HCT116 (cell line): ENCODE results near the gene NFATC3. TPM values are rescaled to one million over a fixed set of nuclear protein-coding genes. Genes with fewer than 3 reads are reported as not detected.
A peak's percentile ranks its signal among the peaks of the same experiment; 100 is the strongest.

Experiments
- ATAC-seq: fragments of 200-7000 bp; cut with Tn5 transposase; 2 replicates; pipeline ENCODE4 v1.9.1; 2020; ENCODE audit warnings: mild to moderate bottlenecking, moderate library complexity
- BruUV-seq: library from RNA; stranded (reverse); fragments of 400-500 nt; replicated peaks from 2 replicates; lab custom pipeline; 2021; lab: Mats Ljungman, UMichigan
- CTCF ChIA-PET: fragments of 300-600 bp; sonication (Branson Sonifier 250); formaldehyde crosslinking; loops from one replicate; lab custom pipeline; 2021; ENCODE audit warnings: antibody characterized with exemption; lab: Charles Lee
- POLR2A ChIA-PET: fragments of 300-600, 350-600 bp; sonication (Branson Sonifier 250); formaldehyde crosslinking; loops from one replicate; lab custom pipeline; 2021; ENCODE audit warnings: antibody characterized with exemption; lab: Charles Lee
- RAD21 ChIA-PET, 2 experiments: fragments of 300-600 bp; sonication (Branson Sonifier 250); formaldehyde crosslinking; loops; one replicate each; lab custom pipeline; 2023; ENCODE audit warnings: low total read pairs in 2 of 2; ENCODE audit not compliant: uncharacterized antibody in 2 of 2, unreplicated experiment in 2 of 2, low non-redundant PET in 1 of 2; lab: Charles Lee
- DNase-seq: peaks from one replicate; pipeline ENCODE4 v3.0.0-alpha.2; 2010; ENCODE audit warnings: low read depth, low spot score
- H2AFZ ChIP-seq: fragments of 200-600 bp; shearing (Covaris generic), sonication (generic); 2 replicates; pipeline ENCODE4 v1.6.1; 2017; ENCODE audit warnings: low read depth, mixed run types, mixed read lengths, antibody characterized with exemption, low read length; ENCODE audit not compliant: poor library complexity, severe bottlenecking
- H3K27ac ChIP-seq: 2 replicates; pipeline ENCODE4 v1.5.1; 2012; ENCODE audit warnings: low read depth, low read length
- H3K27me3 ChIP-seq: fragments of 200-600 bp; sonication (generic); 2 replicates; pipeline ENCODE4 v1.6.1; 2016; ENCODE audit warnings: mixed run types, low read length, mixed read lengths; ENCODE audit not compliant: insufficient read depth
- H3K36me3 ChIP-seq, 2 experiments: fragments of 200-500 bp in 1 of 2; fragments of 200-600 bp in 1 of 2; sonication (Bioruptor generic) in 1 of 2; sonication (generic) in 1 of 2; 2 replicates each; pipeline versions ENCODE4 v1.5.1 to v1.6.1; 2014 to 2016; ENCODE audit warnings: low read length in 2 of 2, inconsistent platforms in 1 of 2, mixed read lengths in 1 of 2, mixed run types in 1 of 2; ENCODE audit not compliant: insufficient read depth in 2 of 2, control insufficient read depth in 1 of 2
- H3K4me1 ChIP-seq, 2 experiments: fragments of 200-600 bp in 1 of 2; sonication (generic) in 1 of 2; 2 replicates each; pipeline versions ENCODE4 v1.5.1 to v1.6.1; 2012 to 2017; ENCODE audit warnings: low read length in 2 of 2, inconsistent platforms in 1 of 2, mild to moderate bottlenecking in 1 of 2, mixed read lengths in 1 of 2, mixed run types in 1 of 2, moderate library complexity in 1 of 2; ENCODE audit not compliant: insufficient read depth in 2 of 2, control insufficient read depth in 1 of 2
- H3K4me2 ChIP-seq: fragments of 200-600 bp; sonication (generic); 2 replicates; pipeline ENCODE4 v1.6.1; 2017; ENCODE audit warnings: mixed run types, low read length, mixed read lengths
- H3K4me3 ChIP-seq, 2 experiments: fragments of 200-600 bp in 1 of 2; sonication (generic) in 1 of 2; replicated peaks in 1 of 2; 2 replicates each; pipeline ENCODE4 v1.5.1; 2011 to 2016; ENCODE audit warnings: low read length in 2 of 2, control low read depth in 1 of 2, low read depth in 1 of 2, mild to moderate bottlenecking in 1 of 2, mixed read lengths in 1 of 2, mixed run types in 1 of 2
- H3K79me2 ChIP-seq: fragments of 200-600 bp; sonication (generic); 2 replicates; pipeline ENCODE4 v1.6.1; 2017; ENCODE audit warnings: mild to moderate bottlenecking, mixed run types, low read length, moderate library complexity, mixed read lengths; ENCODE audit not compliant: insufficient read depth
- H3K9ac ChIP-seq: fragments of 200-600 bp; sonication (generic); 2 replicates; pipeline ENCODE4 v1.6.1; 2016; ENCODE audit warnings: low read length, mixed read lengths
- H3K9me2 ChIP-seq: fragments of 200-600 bp; sonication (generic), shearing (Covaris generic); 2 replicates; pipeline ENCODE4 v1.6.1; 2017; ENCODE audit warnings: mixed run types, mild to moderate bottlenecking, moderate library complexity; ENCODE audit not compliant: insufficient read depth
- H3K9me3 ChIP-seq, 2 experiments: fragments of 200-500 bp in 1 of 2; fragments of 200-600 bp in 1 of 2; sonication (Bioruptor generic) in 1 of 2; sonication (generic) in 1 of 2; 2 replicates each; pipeline ENCODE4 v1.6.1; 2014 to 2017; ENCODE audit warnings: low read length in 2 of 2, mixed read lengths in 2 of 2, inconsistent platforms in 1 of 2, low read depth in 1 of 2, mild to moderate bottlenecking in 1 of 2, mixed run types in 1 of 2, moderate library complexity in 1 of 2; ENCODE audit not compliant: control insufficient read depth in 1 of 2, insufficient read depth in 1 of 2
- H4K20me1 ChIP-seq: fragments of 200-600 bp; sonication (generic), shearing (Covaris generic); 2 replicates; pipeline ENCODE4 v1.6.1; 2017; ENCODE audit warnings: mixed run types, mild to moderate bottlenecking, moderate library complexity; ENCODE audit not compliant: insufficient read depth
- CBX3 ChIP-seq: IDR thresholded peaks from 2 replicates; pipeline ENCODE4 v1.6.1; 2012; ENCODE audit warnings: low read depth
- EGR1 ChIP-seq: IDR thresholded peaks from 2 replicates; pipeline ENCODE4 v1.6.1; 2012; ENCODE audit warnings: low read depth
- EZH2phosphoT487 ChIP-seq: fragments of 200-600 bp; IDR thresholded peaks from 2 replicates; pipeline ENCODE4 v1.6.1; 2018; ENCODE audit warnings: antibody characterized with exemption, borderline replicate concordance
- RAD21 ChIP-seq: IDR thresholded peaks from 2 replicates; pipeline ENCODE4 v1.6.1; 2012; ENCODE audit warnings: low read depth, mild to moderate bottlenecking
- SIN3A ChIP-seq: IDR thresholded peaks from 2 replicates; pipeline ENCODE4 v1.6.1; 2012; ENCODE audit warnings: low read depth
- SP1 ChIP-seq: IDR thresholded peaks from 2 replicates; pipeline ENCODE4 v1.6.1; 2012; ENCODE audit warnings: low read depth
- SRF ChIP-seq: IDR thresholded peaks from 2 replicates; pipeline ENCODE4 v1.6.1; 2012; ENCODE audit warnings: low read depth
- TCF7L2 ChIP-seq: IDR thresholded peaks from 2 replicates; pipeline ENCODE4 v1.7.0; 2011; ENCODE audit warnings: borderline replicate concordance, inconsistent platforms; ENCODE audit not compliant: insufficient read depth, insufficient read length; ENCODE audit errors: extremely low read depth
- YY1 ChIP-seq: IDR thresholded peaks from 2 replicates; pipeline ENCODE4 v1.6.1; 2011; ENCODE audit warnings: low read length, low read depth, moderate library complexity, mild to moderate bottlenecking; ENCODE audit not compliant: insufficient replicate concordance; ENCODE audit errors: extremely low read depth
- ZNF274 ChIP-seq: fragments of 200-500 bp; sonication (Bioruptor generic); IDR thresholded peaks from 2 replicates; pipeline ENCODE4 v1.6.1; 2014; ENCODE audit warnings: mild to moderate bottlenecking, low read depth, low read length, inconsistent platforms
- intact Hi-C: fragments of 100-400 bp; cut with micrococcal nuclease; formaldehyde crosslinking; loops from 2 replicates; pipeline ENCODE4 v1.10.0; 2022
- total RNA-seq: library from RNA; stranded (reverse); gene quantifications from one replicate; pipeline ENCODE4 v1.2.1, GENCODE V29; 2021; ENCODE audit not compliant: unreplicated experiment
- TF ChIP-seq, protein P1 (sequence below): IDR thresholded peaks from 2 replicates; pipeline ENCODE4 v1.6.1; 2011; ENCODE audit warnings: mild to moderate bottlenecking, low read length, moderate library complexity; ENCODE audit not compliant: insufficient replicate concordance; ENCODE audit errors: extremely low read depth
- TF ChIP-seq, protein P2 (sequence below), 3 experiments: fragments of 200-600 bp in 1 of 3; sonication (generic) in 1 of 3; IDR thresholded peaks in 2 of 3; conservative IDR thresholded peaks in 1 of 3; 2 replicates each; pipeline ENCODE4 v1.5.1; 2012 to 2017; ENCODE audit warnings: low read depth in 2 of 3, low read length in 2 of 3, antibody characterized with exemption in 1 of 3, borderline replicate concordance in 1 of 3, control low read depth in 1 of 3, mild to moderate bottlenecking in 1 of 3, mixed read lengths in 1 of 3, mixed run types in 1 of 3, moderate library complexity in 1 of 3; ENCODE audit not compliant: insufficient read depth in 1 of 3

NFATC3 gene
- total RNA-seq, 1 experiment from 2014 or later: 25.6 TPM

DNA sequence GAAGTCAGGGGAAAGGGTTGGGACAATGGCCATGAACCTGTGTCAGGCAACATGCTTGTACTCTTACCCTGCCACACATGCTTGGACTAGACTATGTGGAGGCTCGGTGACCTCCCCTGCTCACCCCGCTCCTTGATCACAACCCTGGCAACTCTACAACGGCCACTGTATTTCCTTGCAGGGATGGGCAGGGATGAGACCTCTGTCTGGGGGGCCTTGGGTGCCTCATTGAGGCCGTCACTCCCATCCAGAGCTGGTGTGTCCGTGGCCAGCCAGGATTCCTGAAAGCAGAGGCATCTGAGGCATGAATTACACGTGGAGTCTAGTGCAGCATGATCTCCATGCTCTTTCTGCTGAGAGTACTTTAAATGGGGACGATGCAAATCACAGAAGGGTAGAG, 161.0 kb downstream of the NFATC3 start:
- H3K27ac ChIP-seq: no peak overlapping the region
- H4K20me1 ChIP-seq: no peaks in the 10 kb centered on the region
- CTCF ChIA-PET: no interaction called here
- H3K9me3 ChIP-seq: no peaks in the 10 kb centered on the region
- no peaks in the 10 kb centered on the region; a peak in 1 of 4 replicates for H3K36me3 ChIP-seq
- peaks cover 10% of the 10 kb centered on the region; the same call in 1 of the 2 replicates for H3K79me2 ChIP-seq
- no peaks in the 10 kb centered on the region for H3K27me3 ChIP-seq
- H3K4me3 ChIP-seq: peak overlapping the region; percentile 81 to 85
- intact Hi-C loops: no loop called here
- H3K9me2 ChIP-seq: no peaks in the 10 kb centered on the region
- peak overlapping the region; percentile 99 for H3K4me2 ChIP-seq
- RAD21 ChIA-PET: no interaction called here
- no TSS peak for BruUV-seq
- H3K4me1 ChIP-seq: peaks cover 5 to 21% of the 10 kb centered on the region in 2 experiments; a peak in 3 of 4 replicates
- H3K9ac ChIP-seq: peak overlapping the region; percentile 67
- POLR2A ChIA-PET: interaction anchor here (1.8 kb wide), 1 partner anchor 18 kb away, joined by 4 read pairs; the partner anchor contains the start of gene SLC7A6
- TF ChIP-seq SIN3A (no peak), YY1 (no peak), ZNF274 (no peak), EGR1 (no peak)
- TF ChIP-seq, protein P1, sequence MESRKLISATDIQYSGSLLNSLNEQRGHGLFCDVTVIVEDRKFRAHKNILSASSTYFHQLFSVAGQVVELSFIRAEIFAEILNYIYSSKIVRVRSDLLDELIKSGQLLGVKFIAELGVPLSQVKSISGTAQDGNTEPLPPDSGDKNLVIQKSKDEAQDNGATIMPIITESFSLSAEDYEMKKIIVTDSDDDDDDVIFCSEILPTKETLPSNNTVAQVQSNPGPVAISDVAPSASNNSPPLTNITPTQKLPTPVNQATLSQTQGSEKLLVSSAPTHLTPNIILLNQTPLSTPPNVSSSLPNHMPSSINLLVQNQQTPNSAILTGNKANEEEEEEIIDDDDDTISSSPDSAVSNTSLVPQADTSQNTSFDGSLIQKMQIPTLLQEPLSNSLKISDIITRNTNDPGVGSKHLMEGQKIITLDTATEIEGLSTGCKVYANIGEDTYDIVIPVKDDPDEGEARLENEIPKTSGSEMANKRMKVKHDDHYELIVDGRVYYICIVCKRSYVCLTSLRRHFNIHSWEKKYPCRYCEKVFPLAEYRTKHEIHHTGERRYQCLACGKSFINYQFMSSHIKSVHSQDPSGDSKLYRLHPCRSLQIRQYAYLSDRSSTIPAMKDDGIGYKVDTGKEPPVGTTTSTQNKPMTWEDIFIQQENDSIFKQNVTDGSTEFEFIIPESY: no peak
- H2AFZ ChIP-seq: no peak overlapping the region
- no peak for DNase-seq
- ATAC-seq: no peak

DNA sequence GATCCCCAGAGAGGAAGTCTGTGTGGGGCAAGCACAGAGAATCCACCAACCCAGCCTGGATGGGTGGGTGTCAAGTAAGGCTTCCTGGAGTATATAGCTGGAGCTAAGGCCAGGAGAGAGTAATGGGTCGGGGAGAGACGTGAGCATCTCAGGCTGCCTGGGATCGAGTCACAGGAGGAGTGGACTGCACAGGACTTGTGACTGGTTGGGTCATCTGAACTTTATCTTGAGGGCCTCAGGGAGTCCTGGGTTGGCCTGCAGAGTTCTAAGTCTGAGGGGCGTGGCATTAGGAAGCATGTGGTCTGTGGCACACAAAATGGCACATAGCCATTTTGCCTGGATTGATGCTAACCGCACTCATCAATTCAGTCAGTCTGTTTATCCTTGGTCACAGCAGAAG, 161.5 kb downstream of the NFATC3 start:
- H3K4me3 ChIP-seq: peak overlapping the region in 1 of 2 experiments; percentile 81; a peak in 1 of 4 replicates
- ChIA-PET POLR2A (interaction anchor here (1.8 kb wide), 1 partner anchor 17 kb away, joined by 4 read pairs; the partner anchor contains the start of gene SLC7A6), CTCF (no interaction called here), RAD21 (no interaction called here)
- peak overlapping the region; percentile 99 for H3K4me2 ChIP-seq
- H3K9me3 ChIP-seq: no peaks in the 10 kb centered on the region
- intact Hi-C loops: no loop called here
- DNase-seq (no peak), ATAC-seq (no peak)
- no peak overlapping the region for H3K27ac ChIP-seq
- no peaks in the 10 kb centered on the region for H4K20me1 ChIP-seq
- peaks cover 10% of the 10 kb centered on the region; the same call in 1 of the 2 replicates for H3K79me2 ChIP-seq
- no peaks in the 10 kb centered on the region; a peak in 1 of 4 replicates for H3K36me3 ChIP-seq
- no peaks in the 10 kb centered on the region for H3K9me2 ChIP-seq
- H3K9ac ChIP-seq: no peak overlapping the region; the same call in 1 of the 2 replicates
- no peak overlapping the region for H2AFZ ChIP-seq
- TF ChIP-seq CBX3: no peak
- no peak for TF ChIP-seq SP1
- no peak for TF ChIP-seq EZH2phosphoT487
- TF ChIP-seq, protein P2, sequence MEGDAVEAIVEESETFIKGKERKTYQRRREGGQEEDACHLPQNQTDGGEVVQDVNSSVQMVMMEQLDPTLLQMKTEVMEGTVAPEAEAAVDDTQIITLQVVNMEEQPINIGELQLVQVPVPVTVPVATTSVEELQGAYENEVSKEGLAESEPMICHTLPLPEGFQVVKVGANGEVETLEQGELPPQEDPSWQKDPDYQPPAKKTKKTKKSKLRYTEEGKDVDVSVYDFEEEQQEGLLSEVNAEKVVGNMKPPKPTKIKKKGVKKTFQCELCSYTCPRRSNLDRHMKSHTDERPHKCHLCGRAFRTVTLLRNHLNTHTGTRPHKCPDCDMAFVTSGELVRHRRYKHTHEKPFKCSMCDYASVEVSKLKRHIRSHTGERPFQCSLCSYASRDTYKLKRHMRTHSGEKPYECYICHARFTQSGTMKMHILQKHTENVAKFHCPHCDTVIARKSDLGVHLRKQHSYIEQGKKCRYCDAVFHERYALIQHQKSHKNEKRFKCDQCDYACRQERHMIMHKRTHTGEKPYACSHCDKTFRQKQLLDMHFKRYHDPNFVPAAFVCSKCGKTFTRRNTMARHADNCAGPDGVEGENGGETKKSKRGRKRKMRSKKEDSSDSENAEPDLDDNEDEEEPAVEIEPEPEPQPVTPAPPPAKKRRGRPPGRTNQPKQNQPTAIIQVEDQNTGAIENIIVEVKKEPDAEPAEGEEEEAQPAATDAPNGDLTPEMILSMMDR (IDR thresholded peaks at IDR 0.05 in 2 of 3, conservative IDR thresholded peaks at IDR 0.05 in 1 of 3; ENCODE audit: borderline replicate concordance in 1 of 3, insufficient read depth in 1 of 3, low read depth in 2 of 3, low read length in 2 of 3): no peak
- TF ChIP-seq YY1: no peak
- TF ChIP-seq RAD21: no peak
- no peak for TF ChIP-seq SRF
- no peak for TF ChIP-seq TCF7L2
- no peaks in the 10 kb centered on the region for H3K27me3 ChIP-seq
- peaks cover 5 to 21% of the 10 kb centered on the region in 2 experiments; a peak in 3 of 4 replicates for H3K4me1 ChIP-seq
- no TSS peak for BruUV-seq
